ENCODE measurements around the gene PDLIM4.
A peak's percentile ranks its signal among the peaks of the same experiment; 100 is the strongest.

PDLIM4 gene

GRCh38 chr5:132305420-132305819 is 47.9 kb downstream of the PDLIM4 start:
- H3K4me2 ChIP-seq (ENCODE audit: insufficient read depth, low read length, poor library complexity, severe bottlenecking) = no peak overlapping the region
- H2AK5ac ChIP-seq (ENCODE audit: low read depth, low read length) = no peak overlapping the region
- H3K4me1 ChIP-seq (ENCODE audit: control insufficient read depth in 2 of 2, insufficient read depth in 1 of 2, low read depth in 1 of 2, low read length in 2 of 2) = no peaks in the 10 kb centered on the region
- H3K9me3 ChIP-seq (replicated peaks in 1 of 2; ENCODE audit: control insufficient read depth in 2 of 2, insufficient read depth in 1 of 2, low read depth in 1 of 2, low read length in 2 of 2) = no peaks in the 10 kb centered on the region
- no peak for DNase-seq (ENCODE audit: low spot score)
- no peak overlapping the region for H2BK5ac ChIP-seq (ENCODE audit: low read length)
- H3K27ac ChIP-seq (replicated peaks; ENCODE audit: low read length) = no peak overlapping the region
- H3K36me3 ChIP-seq (replicated peaks in 1 of 2; ENCODE audit: control insufficient read depth in 2 of 2, insufficient read depth in 2 of 2, low read length in 2 of 2) = no peaks in the 10 kb centered on the region
- H3K27me3 ChIP-seq (ENCODE audit: control insufficient read depth in 3 of 3, insufficient read depth in 3 of 3, low read depth in 1 of 3, low read length in 3 of 3) = peaks cover 0 to 2% (median 0%) of the 10 kb centered on the region in 3 experiments
- H2BK15ac ChIP-seq (ENCODE audit: low read length) = no peak overlapping the region
- no peak overlapping the region for H3K4me3 ChIP-seq (ENCODE audit: low read length in 2 of 2)
- no peak overlapping the region for H2BK120ac ChIP-seq (ENCODE audit: low read depth, low read length)
- no peak overlapping the region for H4K91ac ChIP-seq (ENCODE audit: low read depth, low read length, poor library complexity)
- no peak overlapping the region for H3K4ac ChIP-seq (ENCODE audit: low read length)
- no peak overlapping the region for H3K9ac ChIP-seq (ENCODE audit: low read depth, low read length, poor library complexity)
- H3K18ac ChIP-seq (ENCODE audit: low read length) = no peak overlapping the region
- H3K14ac ChIP-seq (ENCODE audit: low read length) = no peak overlapping the region
- no peak overlapping the region for H3K23ac ChIP-seq (ENCODE audit: low read depth, low read length, poor library complexity)
- H4K8ac ChIP-seq (ENCODE audit: low read depth, low read length) = no peak overlapping the region
- H3K79me1 ChIP-seq (ENCODE audit: low read depth, low read length) = no peaks in the 10 kb centered on the region
- no CpG with 5 or more reads among the region's 2 CpGs for WGBS, 2 donors (ENCODE audit: extremely low coverage in 2 of 2, insufficient read length in 2 of 2, insufficient replicate concordance in 1 of 2)
- H2AFZ ChIP-seq (ENCODE audit: low read length) = no peak overlapping the region
- no peak overlapping the region for H2BK12ac ChIP-seq (ENCODE audit: low read length)

GRCh38 chr5:132308701-132309100 is 51.2 kb downstream of the PDLIM4 start:
- no CpG with 5 or more reads among the region's 4 CpGs for WGBS, 2 donors (ENCODE audit: extremely low coverage in 2 of 2, insufficient read length in 2 of 2, insufficient replicate concordance in 1 of 2)
- H4K8ac ChIP-seq (ENCODE audit: low read depth, low read length) = no peak overlapping the region
- H3K4me1 ChIP-seq (ENCODE audit: control insufficient read depth in 2 of 2, insufficient read depth in 1 of 2, low read depth in 1 of 2, low read length in 2 of 2) = peaks cover 0 to 2% of the 10 kb centered on the region in 2 donors
- no peak overlapping the region for H3K14ac ChIP-seq (ENCODE audit: low read length)
- H2BK120ac ChIP-seq (ENCODE audit: low read depth, low read length) = no peak overlapping the region
- H3K79me1 ChIP-seq (ENCODE audit: low read depth, low read length) = no peaks in the 10 kb centered on the region
- H3K9me3 ChIP-seq (replicated peaks in 1 of 2; ENCODE audit: control insufficient read depth in 2 of 2, insufficient read depth in 1 of 2, low read depth in 1 of 2, low read length in 2 of 2) = no peaks in the 10 kb centered on the region
- no peak overlapping the region for H2AFZ ChIP-seq (ENCODE audit: low read length)
- no peaks in the 10 kb centered on the region for H3K27me3 ChIP-seq (ENCODE audit: control insufficient read depth in 3 of 3, insufficient read depth in 3 of 3, low read depth in 1 of 3, low read length in 3 of 3)
- H3K18ac ChIP-seq (ENCODE audit: low read length) = no peak overlapping the region
- H2BK15ac ChIP-seq (ENCODE audit: low read length) = no peak overlapping the region
- H3K36me3 ChIP-seq (replicated peaks in 1 of 2; ENCODE audit: control insufficient read depth in 2 of 2, insufficient read depth in 2 of 2, low read length in 2 of 2) = no peaks in the 10 kb centered on the region
- no peak overlapping the region for H3K4me3 ChIP-seq (ENCODE audit: low read length in 2 of 2)
- no peak overlapping the region for H4K91ac ChIP-seq (ENCODE audit: low read depth, low read length, poor library complexity)
- H2AK5ac ChIP-seq (ENCODE audit: low read depth, low read length) = peak overlapping the region; percentile 13
- H2BK5ac ChIP-seq (ENCODE audit: low read length) = no peak overlapping the region
- H2BK12ac ChIP-seq (ENCODE audit: low read length) = no peak overlapping the region
- DNase-seq (ENCODE audit: low spot score) = no peak
- no peak overlapping the region for H3K23ac ChIP-seq (ENCODE audit: low read depth, low read length, poor library complexity)
- no peak overlapping the region for H3K4me2 ChIP-seq (ENCODE audit: insufficient read depth, low read length, poor library complexity, severe bottlenecking)
- H3K9ac ChIP-seq (ENCODE audit: low read depth, low read length, poor library complexity) = no peak overlapping the region
- no peak overlapping the region for H3K27ac ChIP-seq (replicated peaks; ENCODE audit: low read length)
- no peak overlapping the region for H3K4ac ChIP-seq (ENCODE audit: low read length)

DNA sequence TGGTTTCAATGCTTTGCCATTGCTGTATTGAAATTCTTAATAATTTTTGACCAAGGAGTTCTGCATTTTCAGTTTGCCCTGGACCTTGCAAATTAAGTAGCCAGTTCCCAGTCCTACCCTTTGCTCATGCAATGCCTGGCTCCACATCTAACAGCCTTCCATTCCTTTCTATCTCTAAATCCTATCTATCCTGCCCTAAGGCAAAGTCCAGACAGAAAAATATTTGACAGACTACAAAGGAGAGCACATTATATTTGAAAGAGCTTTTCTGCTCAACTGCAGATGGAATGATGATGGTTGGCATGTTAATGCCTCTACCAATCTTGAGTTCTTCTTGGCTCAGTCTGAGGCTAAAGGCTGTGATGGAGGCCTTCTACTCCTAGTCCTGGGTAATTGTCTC is 52.2 kb downstream of the PDLIM4 start:
- H2BK5ac ChIP-seq (ENCODE audit: low read length) = no peak overlapping the region
- no peak overlapping the region for H2AFZ ChIP-seq (ENCODE audit: low read length)
- H4K8ac ChIP-seq (ENCODE audit: low read depth, low read length) = no peak overlapping the region
- peaks cover 0 to 2% of the 10 kb centered on the region in 2 donors for H3K4me1 ChIP-seq (ENCODE audit: control insufficient read depth in 2 of 2, insufficient read depth in 1 of 2, low read depth in 1 of 2, low read length in 2 of 2)
- H3K4ac ChIP-seq (ENCODE audit: low read length) = no peak overlapping the region
- no peak for DNase-seq (ENCODE audit: low spot score)
- no peak overlapping the region for H3K23ac ChIP-seq (ENCODE audit: low read depth, low read length, poor library complexity)
- no peaks in the 10 kb centered on the region for H3K79me1 ChIP-seq (ENCODE audit: low read depth, low read length)
- H3K27me3 ChIP-seq (ENCODE audit: control insufficient read depth in 3 of 3, insufficient read depth in 3 of 3, low read depth in 1 of 3, low read length in 3 of 3) = no peaks in the 10 kb centered on the region
- H2BK120ac ChIP-seq (ENCODE audit: low read depth, low read length) = no peak overlapping the region
- no peaks in the 10 kb centered on the region for H3K9me3 ChIP-seq (replicated peaks in 1 of 2; ENCODE audit: control insufficient read depth in 2 of 2, insufficient read depth in 1 of 2, low read depth in 1 of 2, low read length in 2 of 2)
- no peak overlapping the region for H2BK15ac ChIP-seq (ENCODE audit: low read length)
- H4K91ac ChIP-seq (ENCODE audit: low read depth, low read length, poor library complexity) = no peak overlapping the region
- H3K9ac ChIP-seq (ENCODE audit: low read depth, low read length, poor library complexity) = no peak overlapping the region
- H3K4me2 ChIP-seq (ENCODE audit: insufficient read depth, low read length, poor library complexity, severe bottlenecking) = no peak overlapping the region
- H3K27ac ChIP-seq (replicated peaks; ENCODE audit: low read length) = no peak overlapping the region
- H3K18ac ChIP-seq (ENCODE audit: low read length) = no peak overlapping the region
- no peaks in the 10 kb centered on the region for H3K36me3 ChIP-seq (replicated peaks in 1 of 2; ENCODE audit: control insufficient read depth in 2 of 2, insufficient read depth in 2 of 2, low read length in 2 of 2)
- no peak overlapping the region for H3K14ac ChIP-seq (ENCODE audit: low read length)
- no peak overlapping the region for H2AK5ac ChIP-seq (ENCODE audit: low read depth, low read length)
- no peak overlapping the region for H3K4me3 ChIP-seq (ENCODE audit: low read length in 2 of 2)
- H2BK12ac ChIP-seq (ENCODE audit: low read length) = no peak overlapping the region

- H2AFZ ChIP-seq (ENCODE audit: low read length) = peak overlapping the region; percentile 45
- no peak overlapping the region for H3K4ac ChIP-seq (ENCODE audit: low read length)
- H4K8ac ChIP-seq (ENCODE audit: low read depth, low read length) = no peak overlapping the region
- H2BK120ac ChIP-seq (ENCODE audit: low read depth, low read length) = no peak overlapping the region
- no peak overlapping the region for H3K14ac ChIP-seq (ENCODE audit: low read length)
- no peak overlapping the region for H2BK15ac ChIP-seq (ENCODE audit: low read length)
- no peak overlapping the region for H2BK5ac ChIP-seq (ENCODE audit: low read length)
- H3K4me3 ChIP-seq (ENCODE audit: low read length in 2 of 2) = no peak overlapping the region
- peaks cover 0 to 2% of the 10 kb centered on the region in 2 donors for H3K4me1 ChIP-seq (ENCODE audit: control insufficient read depth in 2 of 2, insufficient read depth in 1 of 2, low read depth in 1 of 2, low read length in 2 of 2)
- no peak overlapping the region for H3K4me2 ChIP-seq (ENCODE audit: insufficient read depth, low read length, poor library complexity, severe bottlenecking)
- no peak overlapping the region for H2BK12ac ChIP-seq (ENCODE audit: low read length)
- WGBS, 2 donors (ENCODE audit: extremely low coverage in 2 of 2, insufficient read length in 2 of 2, insufficient replicate concordance in 1 of 2) = no CpG with 5 or more reads among the region's 11 CpGs
- no peak overlapping the region for H3K27ac ChIP-seq (replicated peaks; ENCODE audit: low read length)
- no peaks in the 10 kb centered on the region for H3K27me3 ChIP-seq (ENCODE audit: control insufficient read depth in 3 of 3, insufficient read depth in 3 of 3, low read depth in 1 of 3, low read length in 3 of 3)
- H3K23ac ChIP-seq (ENCODE audit: low read depth, low read length, poor library complexity) = no peak overlapping the region
- H2AK5ac ChIP-seq (ENCODE audit: low read depth, low read length) = no peak overlapping the region
- no peaks in the 10 kb centered on the region for H3K9me3 ChIP-seq (replicated peaks in 1 of 2; ENCODE audit: control insufficient read depth in 2 of 2, insufficient read depth in 1 of 2, low read depth in 1 of 2, low read length in 2 of 2)
- H3K36me3 ChIP-seq (replicated peaks in 1 of 2; ENCODE audit: control insufficient read depth in 2 of 2, insufficient read depth in 2 of 2, low read length in 2 of 2) = no peaks in the 10 kb centered on the region
- H4K91ac ChIP-seq (ENCODE audit: low read depth, low read length, poor library complexity) = no peak overlapping the region
- H3K9ac ChIP-seq (ENCODE audit: low read depth, low read length, poor library complexity) = no peak overlapping the region
- peaks cover 2% of the 10 kb centered on the region for H3K79me1 ChIP-seq (ENCODE audit: low read depth, low read length)
- DNase-seq (ENCODE audit: low spot score) = no peak
- H3K18ac ChIP-seq (ENCODE audit: low read length) = no peak overlapping the region
Observed at GRCh38 chr5:132310141-132310834, 52.8 kb downstream of the PDLIM4 start.
